HPDE6-E6E7 (cell line): ENCODE data around the gene IL1R2.
A peak's percentile ranks its signal among the peaks of the same experiment; 100 is the strongest.

Source experiments
- DNase-seq: peaks from one replicate; pipeline ENCODE4 v3.0.0; 2011; ENCODE audit warnings: missing footprints; ENCODE audit errors: extremely low spot score

IL1R2 gene, protein sequence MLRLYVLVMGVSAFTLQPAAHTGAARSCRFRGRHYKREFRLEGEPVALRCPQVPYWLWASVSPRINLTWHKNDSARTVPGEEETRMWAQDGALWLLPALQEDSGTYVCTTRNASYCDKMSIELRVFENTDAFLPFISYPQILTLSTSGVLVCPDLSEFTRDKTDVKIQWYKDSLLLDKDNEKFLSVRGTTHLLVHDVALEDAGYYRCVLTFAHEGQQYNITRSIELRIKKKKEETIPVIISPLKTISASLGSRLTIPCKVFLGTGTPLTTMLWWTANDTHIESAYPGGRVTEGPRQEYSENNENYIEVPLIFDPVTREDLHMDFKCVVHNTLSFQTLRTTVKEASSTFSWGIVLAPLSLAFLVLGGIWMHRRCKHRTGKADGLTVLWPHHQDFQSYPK

GRCh38 chr2:101991721-101992145 lies at the start of gene IL1R2:
Gene IL1R2 (plus strand): TSS chr2:101991960. CDS start chr2:102008576, 16,616 bp downstream.
- DNase-seq: no peak

DNA sequence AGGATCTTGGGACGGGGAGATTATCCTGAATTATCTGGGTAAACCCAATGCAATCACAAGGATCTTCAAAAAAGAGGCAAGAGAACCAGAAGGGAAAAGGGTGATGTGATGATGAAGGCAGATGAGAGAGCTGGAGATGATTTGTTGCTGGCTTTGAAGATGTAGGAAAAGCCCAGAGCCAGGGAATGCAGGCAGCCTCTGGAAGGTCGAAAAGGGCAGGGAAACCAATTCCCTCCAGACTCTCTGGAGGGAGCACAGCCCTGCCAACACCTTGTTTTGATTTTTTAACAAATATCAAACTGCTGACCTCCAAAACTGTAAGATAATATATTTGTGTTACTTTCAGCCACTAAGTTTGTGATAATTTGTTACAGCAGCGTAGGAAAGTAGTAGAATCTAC lies 48.9 kb upstream of the IL1R2 start:
- no peak for DNase-seq

- DNase-seq: no peak
Observed at GRCh38 chr2:101946372-101947039, 45.3 kb upstream of the IL1R2 start.

GRCh38 chr2:101947374-101947773 lies 44.4 kb upstream of the IL1R2 start:
- DNase-seq: no peak

DNA sequence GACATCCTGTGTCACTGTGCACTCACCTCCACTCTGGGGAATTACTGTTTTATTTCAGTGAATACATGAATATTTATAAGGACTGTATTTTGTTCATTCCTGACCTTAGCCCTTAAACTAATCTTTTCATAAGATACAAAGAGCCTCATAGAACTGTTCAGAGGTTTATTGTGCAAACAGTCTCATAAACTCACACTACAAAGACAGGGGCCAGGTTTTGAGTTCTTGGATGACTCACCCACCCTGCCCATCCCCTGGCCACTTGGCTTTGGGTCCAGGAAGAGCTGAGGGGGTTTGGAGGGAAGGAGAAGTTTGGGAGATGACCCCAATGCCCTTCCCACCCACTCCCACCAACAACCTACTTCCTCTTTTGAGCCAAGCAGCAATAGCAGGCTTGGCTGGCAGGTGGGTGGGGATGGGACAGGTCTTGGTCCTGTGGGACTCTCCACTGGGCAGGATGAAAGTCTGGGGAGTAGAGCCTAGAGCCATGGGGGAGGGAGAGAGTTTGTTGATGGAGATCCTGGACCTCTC lies 43.1 kb upstream of the IL1R2 start:
- DNase-seq: no peak

GRCh38 chr2:101949304-101949703 lies 42.5 kb upstream of the IL1R2 start:
- DNase-seq: no peak

- no peak for DNase-seq
Observed at GRCh38 chr2:101951296-101951695, 40.5 kb upstream of the IL1R2 start.

GRCh38 chr2:101952551-101952950 lies 39.2 kb upstream of the IL1R2 start:
- no peak for DNase-seq

GRCh38 chr2:101956465-101957438 lies 35.0 kb upstream of the IL1R2 start:
- DNase-seq: no peak

- peak; percentile 54 for DNase-seq
Observed at GRCh38 chr2:101958061-101958460, 33.7 kb upstream of the IL1R2 start.

DNA sequence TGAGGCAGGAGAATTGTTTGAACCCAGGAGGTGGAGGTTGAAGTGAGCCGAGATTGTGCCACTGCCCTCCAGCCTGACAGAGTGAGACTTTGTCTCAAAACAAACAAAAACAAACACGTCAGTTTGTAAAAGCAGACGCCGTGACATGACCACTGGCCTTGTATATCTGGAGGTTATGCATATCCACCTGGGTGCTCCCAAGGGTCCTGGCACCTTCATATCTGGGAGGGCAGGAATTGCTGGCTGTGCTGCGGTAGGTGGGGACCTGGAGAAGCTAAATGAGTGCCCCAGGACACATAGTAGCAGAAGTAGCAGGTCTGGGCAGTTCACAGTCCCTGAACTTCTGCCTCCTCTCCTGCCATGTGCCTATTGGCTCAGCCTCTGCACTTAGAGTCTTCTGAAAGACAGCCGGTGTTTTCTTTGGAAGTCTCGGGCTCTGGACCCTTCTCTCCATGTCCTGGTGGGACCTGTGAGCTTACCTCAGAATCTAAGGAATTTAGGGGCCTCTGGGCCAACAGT lies 30.9 kb upstream of the IL1R2 start:
- DNase-seq: no peak

DNA sequence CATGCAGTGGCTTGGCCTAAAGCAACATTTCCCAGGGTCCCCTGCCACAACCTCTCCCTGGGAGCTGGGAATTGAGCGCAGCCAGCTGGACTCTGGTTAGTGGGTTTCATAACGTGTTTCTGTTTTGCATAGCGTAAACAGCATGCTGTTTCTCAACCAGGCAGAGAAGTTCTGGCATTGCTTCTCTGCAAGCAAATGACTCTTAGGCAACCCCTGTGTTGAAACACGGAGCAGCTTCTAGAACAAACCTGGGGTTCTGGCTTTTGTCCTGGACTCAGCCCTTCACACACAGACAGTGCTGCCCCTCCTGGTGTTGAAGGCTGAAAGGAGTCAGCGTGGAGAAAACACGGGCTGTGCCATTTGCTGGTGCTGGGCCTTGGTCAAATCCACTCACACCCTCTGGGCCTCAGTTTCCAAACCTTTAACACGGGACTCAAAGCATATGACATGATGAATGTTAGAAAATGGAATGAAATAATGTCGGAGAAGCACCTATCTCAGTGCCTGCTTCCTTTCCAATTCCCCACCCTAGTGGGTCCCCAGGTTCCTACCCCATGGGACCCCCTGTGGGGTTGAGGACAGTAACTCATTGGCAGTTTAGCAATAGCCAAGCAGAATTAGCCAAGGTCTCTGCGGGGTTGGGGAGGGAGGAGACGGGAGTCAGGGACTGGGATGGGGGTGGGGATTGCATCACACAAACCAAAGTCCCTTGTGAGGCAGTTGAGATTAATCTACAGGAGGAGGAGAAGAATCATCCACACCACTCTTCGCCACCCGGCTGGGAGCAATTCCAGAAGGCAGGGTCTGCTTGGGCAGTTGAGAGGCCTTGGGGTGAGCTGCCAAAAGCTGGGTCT lies 30.2 kb upstream of the IL1R2 start:
- no peak for DNase-seq

DNA sequence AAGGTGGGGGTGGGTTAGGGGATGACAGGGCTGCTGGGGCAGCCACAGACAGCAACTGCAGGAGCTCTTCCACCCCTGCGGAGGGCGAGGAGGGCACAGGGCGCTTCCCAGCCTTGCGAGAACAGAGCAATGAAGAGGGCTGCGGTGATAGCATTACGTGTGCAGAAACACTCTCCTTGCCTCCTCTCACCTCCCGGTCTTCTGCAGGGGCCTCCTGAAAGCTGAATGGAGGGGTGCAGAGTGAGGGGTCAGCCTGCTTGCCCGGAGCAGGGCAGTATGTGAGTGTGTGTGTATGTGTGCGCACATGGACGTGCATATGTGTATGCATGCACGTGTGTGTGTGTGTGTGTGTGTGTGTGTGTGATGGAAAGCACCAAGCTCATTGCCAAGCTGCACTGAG lies 29.5 kb upstream of the IL1R2 start:
- DNase-seq: no peak

- DNase-seq: no peak
Observed at GRCh38 chr2:101963198-101963597, 28.6 kb upstream of the IL1R2 start.

GRCh38 chr2:101967826-101968513 lies 23.8 kb upstream of the IL1R2 start:
- no peak for DNase-seq

DNA sequence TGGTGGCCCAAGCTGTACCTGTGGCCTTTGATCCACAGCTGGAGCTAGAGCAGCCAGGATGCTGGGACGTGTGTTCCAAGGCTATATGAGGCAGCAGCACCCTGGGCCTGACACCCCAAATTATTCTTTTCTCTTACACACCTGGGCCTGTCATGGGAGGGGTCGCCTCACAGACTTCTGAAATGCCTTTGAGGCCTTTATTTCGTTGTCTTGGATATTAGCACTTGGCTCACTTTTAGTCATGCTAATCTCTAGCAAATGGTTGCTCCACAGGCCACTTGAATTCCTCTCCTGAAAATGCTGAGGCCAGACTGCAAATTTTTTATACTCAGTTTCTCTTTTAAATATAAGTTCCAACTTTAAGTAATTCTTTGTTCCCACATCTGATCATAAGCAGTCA lies 22.0 kb upstream of the IL1R2 start:
- no peak for DNase-seq

- no peak for DNase-seq
Observed at GRCh38 chr2:101970901-101971300, 20.9 kb upstream of the IL1R2 start.

DNA sequence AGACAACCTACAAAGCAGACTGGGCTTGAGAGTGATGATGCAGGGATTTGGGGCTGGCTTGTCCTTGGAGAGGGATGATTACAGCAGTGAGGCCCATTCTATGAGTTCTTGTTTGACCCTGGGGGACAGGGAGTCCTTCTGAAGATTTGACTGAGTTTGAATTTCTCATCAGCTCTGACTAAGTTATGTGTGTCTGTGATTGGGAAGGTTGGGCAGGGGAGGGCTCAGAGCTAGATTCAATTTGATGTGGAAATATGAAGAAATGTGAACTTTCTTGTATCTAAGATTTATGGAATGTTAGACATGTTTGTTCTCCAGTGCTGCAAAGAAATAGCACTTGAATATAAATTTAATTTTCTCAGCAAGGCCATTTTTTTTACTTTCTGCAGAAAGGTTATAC lies 19.9 kb upstream of the IL1R2 start:
- DNase-seq: no peak

GRCh38 chr2:101972621-101973434 lies 18.9 kb upstream of the IL1R2 start:
- no peak for DNase-seq
